Measurements from ENCODE around the gene SLC44A2. TPM values are rescaled to one million over a fixed set of nuclear protein-coding genes. Genes with fewer than 3 reads are reported as not detected.
A peak's percentile ranks its signal among the peaks of the same experiment; 100 is the strongest.

The SLC44A2 gene
- polyA plus RNA-seq, 1 donor (not counting 4 experiments of a cell fraction or from before 2014, with no cell fraction given): 94.7 TPM

DNA sequence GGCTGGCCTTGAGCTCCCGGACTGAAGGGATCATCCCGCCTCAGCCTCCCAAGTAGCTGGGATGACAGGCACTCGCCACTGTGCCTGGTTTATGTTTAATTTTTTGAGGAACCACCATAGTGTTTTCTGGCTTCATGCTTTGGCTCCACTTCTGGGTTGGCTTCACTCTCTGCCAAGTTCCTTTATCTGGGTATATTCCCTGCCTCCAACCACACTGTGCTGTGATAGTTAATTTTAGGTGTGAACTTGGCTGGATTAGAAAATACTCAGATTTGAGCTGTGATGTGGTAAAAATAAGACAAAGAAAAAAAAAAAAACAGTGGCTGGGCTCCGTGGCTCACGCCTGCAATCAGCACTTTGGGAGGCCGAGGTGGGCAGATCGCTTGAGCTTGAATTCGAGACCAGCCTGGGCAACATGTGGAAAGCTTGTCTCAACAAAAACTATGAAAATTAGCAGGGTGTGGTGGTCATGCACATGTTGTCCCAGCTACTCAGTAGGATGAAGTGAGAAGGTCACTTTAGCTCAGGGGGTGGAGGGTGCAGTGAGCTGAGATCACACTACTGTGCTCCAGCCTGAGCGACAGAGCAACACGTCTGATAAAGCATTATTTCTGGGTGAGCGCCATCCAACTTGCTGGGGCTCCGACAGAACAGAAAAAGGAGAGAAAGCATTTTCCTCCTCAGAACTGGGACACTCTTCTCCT is 21.3 kb downstream of the SLC44A2 start:
- TF ChIP-seq EZH2 (IDR thresholded peaks at IDR 0.05; ENCODE audit: low read length): no peak
- TF ChIP-seq, protein P1, sequence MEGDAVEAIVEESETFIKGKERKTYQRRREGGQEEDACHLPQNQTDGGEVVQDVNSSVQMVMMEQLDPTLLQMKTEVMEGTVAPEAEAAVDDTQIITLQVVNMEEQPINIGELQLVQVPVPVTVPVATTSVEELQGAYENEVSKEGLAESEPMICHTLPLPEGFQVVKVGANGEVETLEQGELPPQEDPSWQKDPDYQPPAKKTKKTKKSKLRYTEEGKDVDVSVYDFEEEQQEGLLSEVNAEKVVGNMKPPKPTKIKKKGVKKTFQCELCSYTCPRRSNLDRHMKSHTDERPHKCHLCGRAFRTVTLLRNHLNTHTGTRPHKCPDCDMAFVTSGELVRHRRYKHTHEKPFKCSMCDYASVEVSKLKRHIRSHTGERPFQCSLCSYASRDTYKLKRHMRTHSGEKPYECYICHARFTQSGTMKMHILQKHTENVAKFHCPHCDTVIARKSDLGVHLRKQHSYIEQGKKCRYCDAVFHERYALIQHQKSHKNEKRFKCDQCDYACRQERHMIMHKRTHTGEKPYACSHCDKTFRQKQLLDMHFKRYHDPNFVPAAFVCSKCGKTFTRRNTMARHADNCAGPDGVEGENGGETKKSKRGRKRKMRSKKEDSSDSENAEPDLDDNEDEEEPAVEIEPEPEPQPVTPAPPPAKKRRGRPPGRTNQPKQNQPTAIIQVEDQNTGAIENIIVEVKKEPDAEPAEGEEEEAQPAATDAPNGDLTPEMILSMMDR (optimal IDR thresholded peaks at IDR 0.05 in 1 of 3, IDR thresholded peaks at IDR 0.05 in 1 of 3, conservative IDR thresholded peaks at IDR 0.05 in 1 of 3; ENCODE audit: extremely low read depth in 1 of 3, insufficient read depth in 2 of 3, low read length in 3 of 3): no peak

DNA sequence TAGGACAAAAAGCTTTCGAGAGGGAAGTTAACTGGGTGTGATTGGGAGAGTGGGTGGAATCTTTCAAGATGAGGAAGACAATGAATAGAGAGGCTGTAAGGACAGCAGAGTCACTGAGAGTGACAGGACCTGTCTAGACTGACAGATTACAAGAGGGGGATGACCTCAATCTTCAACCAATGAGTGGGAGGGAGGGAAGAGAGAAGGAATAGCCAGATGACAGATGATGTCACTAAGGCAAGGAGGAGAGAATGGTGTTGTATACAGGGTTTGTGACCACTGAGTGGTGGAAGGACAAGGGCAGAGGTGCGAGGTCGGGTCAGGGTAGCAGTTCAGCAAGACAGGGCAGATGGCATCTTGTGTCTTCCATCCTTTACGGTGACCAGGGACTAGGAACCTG is 23.0 kb downstream of the SLC44A2 start:
- H3K9ac ChIP-seq (ENCODE audit: control insufficient read depth, extremely low read depth, insufficient read depth, low read length): no peak overlapping the region
- peaks cover 24% of the 10 kb centered on the region for H3K4me1 ChIP-seq (ENCODE audit: control insufficient read depth, extremely low read depth, insufficient read depth, low read length)
- H3K4me3 ChIP-seq (ENCODE audit: control insufficient read depth in 2 of 3, extremely low read depth in 1 of 3, insufficient read depth in 2 of 3, low read depth in 1 of 3, low read length in 3 of 3): no peak overlapping the region
- H4K20me1 ChIP-seq (ENCODE audit: control insufficient read depth, extremely low read depth, insufficient read depth, low read length): no peaks in the 10 kb centered on the region
- peaks cover 5% of the 10 kb centered on the region for H3K79me2 ChIP-seq (ENCODE audit: control insufficient read depth, insufficient read depth, low read length)
- H3K27me3 ChIP-seq (ENCODE audit: control insufficient read depth, extremely low read depth, insufficient read depth, low read length): no peaks in the 10 kb centered on the region
- dilution Hi-C loops (cut with MboI; ENCODE audit: extremely low pct_ligation_motif_present, low sequenced_read_pairs): no loop called here
- H3K4me2 ChIP-seq (ENCODE audit: control insufficient read depth, extremely low read depth, insufficient read depth, low read depth, low read length): no peak overlapping the region
- no peak overlapping the region for H3K27ac ChIP-seq (ENCODE audit: control insufficient read depth, insufficient read depth, low read length)
- no peaks in the 10 kb centered on the region for H3K9me3 ChIP-seq (ENCODE audit: control insufficient read depth, low read depth, low read length)
- peaks cover 2% of the 10 kb centered on the region for H3K9me1 ChIP-seq (ENCODE audit: control insufficient read depth, extremely low read depth, insufficient read depth, low read length)
- H2AFZ ChIP-seq (ENCODE audit: control insufficient read depth, low read length): no peak overlapping the region
- no peak for TF ChIP-seq EZH2 (IDR thresholded peaks at IDR 0.05; ENCODE audit: low read length)
- TF ChIP-seq, protein P1 (optimal IDR thresholded peaks at IDR 0.05 in 1 of 3, IDR thresholded peaks at IDR 0.05 in 1 of 3, conservative IDR thresholded peaks at IDR 0.05 in 1 of 3; ENCODE audit: extremely low read depth in 1 of 3, insufficient read depth in 2 of 3, low read length in 3 of 3): no peak
- DNase-seq (ENCODE audit: low read depth, low spot score): no peak
- no peak for FAIRE-seq
- H3K36me3 ChIP-seq (ENCODE audit: control insufficient read depth in 2 of 2, extremely low read depth in 1 of 2, insufficient read depth in 2 of 2, low read length in 2 of 2): peaks cover 0 to 3% of the 10 kb centered on the region in 2 experiments

More for the DNA sequence above, 21.3 kb downstream of the SLC44A2 start:
- H3K4me2 ChIP-seq (ENCODE audit: control insufficient read depth, extremely low read depth, insufficient read depth, low read depth, low read length): no peak overlapping the region
- no peaks in the 10 kb centered on the region for H3K27me3 ChIP-seq (ENCODE audit: control insufficient read depth, extremely low read depth, insufficient read depth, low read length)
- peaks cover 22% of the 10 kb centered on the region for H3K4me1 ChIP-seq (ENCODE audit: control insufficient read depth, extremely low read depth, insufficient read depth, low read length)
- FAIRE-seq: no peak
- no peak overlapping the region for H3K27ac ChIP-seq (ENCODE audit: control insufficient read depth, insufficient read depth, low read length)
- no peaks in the 10 kb centered on the region for H4K20me1 ChIP-seq (ENCODE audit: control insufficient read depth, extremely low read depth, insufficient read depth, low read length)
- no peak for DNase-seq (ENCODE audit: low read depth, low spot score)
- peak overlapping the region; percentile 44 for H2AFZ ChIP-seq (ENCODE audit: control insufficient read depth, low read length)
- peaks cover 4 to 7% of the 10 kb centered on the region in 2 experiments for H3K36me3 ChIP-seq (ENCODE audit: control insufficient read depth in 2 of 2, extremely low read depth in 1 of 2, insufficient read depth in 2 of 2, low read length in 2 of 2)
- H3K9me3 ChIP-seq (ENCODE audit: control insufficient read depth, low read depth, low read length): no peaks in the 10 kb centered on the region
- peaks cover 2% of the 10 kb centered on the region for H3K9me1 ChIP-seq (ENCODE audit: control insufficient read depth, extremely low read depth, insufficient read depth, low read length)
- dilution Hi-C loops (cut with MboI; ENCODE audit: extremely low pct_ligation_motif_present, low sequenced_read_pairs): no loop called here
- H3K4me3 ChIP-seq (ENCODE audit: control insufficient read depth in 2 of 3, extremely low read depth in 1 of 3, insufficient read depth in 2 of 3, low read depth in 1 of 3, low read length in 3 of 3): no peak overlapping the region
- H3K79me2 ChIP-seq (ENCODE audit: control insufficient read depth, insufficient read depth, low read length): no peaks in the 10 kb centered on the region
- no peak overlapping the region for H3K9ac ChIP-seq (ENCODE audit: control insufficient read depth, extremely low read depth, insufficient read depth, low read length)
